Activated CD4-positive, CD25-positive, alpha-beta regulatory T cell treated with anti-CD3 and anti-CD28 coated beads, Interleukin-2, amount 50 U/mL, for 24 hours (primary cell): ENCODE measurements around the gene RCOR1.
"Not testable (repeated sequence)": the region's sequence is repeated elsewhere in the genome, so short reads cannot be mapped to it uniquely, and the experiment has no call there.

ENCODE experiments used
- ATAC-seq, 2 donors: fragments of 150-1000 bp; cut with Tn5 transposase; one replicate each; pipeline ENCODE4 v1.10.0; 2021; ENCODE audit warnings: mild to moderate bottlenecking in 1 of 2, moderate library complexity in 1 of 2

The RCOR1 gene

DNA sequence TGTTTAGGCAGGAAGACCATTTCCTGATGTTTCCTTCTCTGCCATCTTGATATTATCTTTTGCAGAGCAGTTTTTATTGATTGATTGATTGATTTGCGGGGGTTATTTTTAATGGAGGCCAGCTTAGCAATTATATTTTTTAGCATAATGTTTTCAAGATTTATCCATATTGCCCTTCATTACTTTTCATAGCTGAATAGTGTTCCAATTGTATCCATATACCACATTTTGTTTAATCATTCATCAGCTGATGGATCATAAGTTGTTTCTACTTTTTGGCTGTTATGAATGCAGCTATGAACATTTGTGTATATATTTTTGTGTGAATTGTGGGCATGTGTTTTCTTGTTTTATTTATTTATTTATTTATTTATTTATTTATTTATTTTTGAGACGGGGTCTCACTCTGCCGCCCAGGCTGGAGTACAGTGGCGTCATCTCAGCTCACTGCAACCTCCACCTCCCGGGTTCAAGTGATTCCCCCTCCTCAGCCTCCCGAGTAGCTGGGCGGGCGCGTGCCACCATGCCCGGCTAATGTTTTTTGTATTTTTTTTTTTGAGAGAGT, 20.9 kb upstream of the RCOR1 start:
- ATAC-seq = no peak

- ATAC-seq = peak; percentile 46 to 48
These were observed 19.3 kb upstream of the RCOR1 start for GRCh38 chr14:102573161-102573560.

- peak in 1 of 2 donors; percentile 10 for ATAC-seq
These were observed 18.8 kb upstream of the RCOR1 start for GRCh38 chr14:102573591-102574046.

DNA sequence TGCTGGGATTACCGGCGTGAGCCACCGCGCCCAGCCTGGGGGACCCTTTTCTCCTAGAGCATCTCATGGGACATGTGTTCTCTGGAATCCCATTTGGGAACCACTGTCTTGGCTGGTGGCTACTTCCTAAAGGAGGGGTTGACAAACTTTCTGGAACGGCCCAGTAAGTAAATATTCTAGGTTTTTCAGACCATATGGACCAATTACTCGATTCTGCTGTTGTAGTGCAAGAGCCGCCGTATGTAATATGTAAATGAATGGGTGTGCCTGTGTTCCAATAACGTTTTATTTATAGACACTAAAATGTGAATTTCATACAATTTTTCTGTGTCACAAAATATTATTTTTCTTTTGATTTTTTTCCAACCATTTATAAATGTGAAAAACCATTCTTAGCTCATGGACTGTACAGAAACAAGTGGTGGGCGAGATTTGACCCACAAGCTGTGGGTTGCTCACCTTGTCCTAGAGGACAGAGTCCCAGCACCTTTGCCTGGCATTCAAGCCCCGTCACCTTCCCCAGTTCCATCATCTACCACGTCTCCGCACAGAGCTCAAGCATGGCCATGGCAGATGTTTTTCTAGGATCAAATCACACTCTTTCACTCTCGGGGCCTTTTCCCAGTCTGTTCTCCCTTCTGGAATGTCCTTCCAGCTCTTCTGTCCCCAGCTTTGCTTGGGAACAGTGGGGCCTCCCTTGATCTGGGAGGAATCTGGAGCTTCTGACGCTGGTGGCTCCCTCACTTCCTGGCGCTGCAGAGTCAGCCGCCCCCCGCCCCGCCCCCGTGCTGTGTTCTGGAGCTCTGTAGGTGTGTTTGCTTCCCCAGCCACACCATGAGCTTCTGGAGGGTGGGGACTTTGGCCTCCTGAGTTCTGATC, 17.9 kb upstream of the RCOR1 start:
- ATAC-seq = no peak

DNA sequence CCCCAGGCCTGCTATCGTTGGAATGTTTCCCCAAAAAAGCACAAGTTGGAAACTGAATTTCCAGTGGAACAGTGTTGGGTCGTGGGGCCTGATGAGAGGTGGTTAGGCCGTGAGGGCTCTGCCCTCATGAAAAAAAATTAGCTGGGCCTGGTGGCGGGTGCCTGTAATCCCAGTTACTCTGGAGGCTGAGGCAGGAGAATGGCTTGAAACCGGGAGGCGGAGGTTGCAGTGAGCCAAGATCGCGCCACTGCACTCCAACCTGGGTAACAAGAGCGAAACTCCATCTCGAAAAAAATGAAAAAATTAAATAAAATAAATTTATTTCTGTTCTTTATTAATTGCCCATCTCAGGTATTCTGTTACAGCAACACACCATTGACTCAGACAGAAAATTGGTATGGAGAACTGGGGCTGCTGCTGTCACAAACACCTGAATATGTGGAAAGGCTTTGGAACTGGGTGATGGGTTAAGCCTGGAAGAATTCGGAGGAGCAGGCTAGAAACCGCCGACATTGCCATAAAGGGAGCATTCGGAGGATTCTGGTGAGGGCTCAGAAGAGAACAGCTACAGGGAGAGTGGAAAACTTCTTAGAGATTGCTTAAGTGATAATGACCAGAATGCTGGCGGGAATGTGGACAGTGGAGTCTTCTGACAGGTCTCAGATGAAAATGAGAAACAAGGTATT, 17.1 kb upstream of the RCOR1 start:
- no peak for ATAC-seq

DNA sequence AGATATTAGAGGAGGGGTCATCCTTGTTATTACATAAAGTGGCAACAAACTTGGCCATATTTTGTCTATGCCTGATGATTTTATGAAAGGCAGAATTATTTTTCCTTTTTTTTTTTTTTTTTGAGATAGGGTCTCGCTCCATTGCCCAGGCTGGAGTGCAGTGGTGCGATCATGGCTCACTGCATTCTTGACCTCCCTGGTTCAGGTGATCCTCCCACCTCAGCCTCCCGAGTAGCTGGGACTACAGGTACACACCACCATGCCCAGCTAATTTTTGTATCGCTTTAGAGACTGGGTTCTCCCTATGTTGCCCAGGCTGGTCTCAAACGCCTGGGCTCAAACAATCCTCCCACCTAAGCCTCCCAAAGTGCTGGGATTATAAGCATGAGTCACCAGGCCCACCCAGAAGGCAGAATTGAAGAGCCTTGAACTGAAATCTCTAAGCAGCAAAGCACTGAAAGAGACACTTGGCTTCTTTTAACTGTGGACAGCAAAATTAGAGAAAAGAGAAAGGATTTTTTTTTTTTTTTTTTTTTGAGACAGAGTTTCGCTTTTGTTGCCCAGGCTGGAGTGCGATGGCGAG, 16.5 kb upstream of the RCOR1 start:
- ATAC-seq = not testable (repeated sequence)

GRCh38 chr14:102578821-102579220, 13.6 kb upstream of the RCOR1 start:
- ATAC-seq = no peak

DNA sequence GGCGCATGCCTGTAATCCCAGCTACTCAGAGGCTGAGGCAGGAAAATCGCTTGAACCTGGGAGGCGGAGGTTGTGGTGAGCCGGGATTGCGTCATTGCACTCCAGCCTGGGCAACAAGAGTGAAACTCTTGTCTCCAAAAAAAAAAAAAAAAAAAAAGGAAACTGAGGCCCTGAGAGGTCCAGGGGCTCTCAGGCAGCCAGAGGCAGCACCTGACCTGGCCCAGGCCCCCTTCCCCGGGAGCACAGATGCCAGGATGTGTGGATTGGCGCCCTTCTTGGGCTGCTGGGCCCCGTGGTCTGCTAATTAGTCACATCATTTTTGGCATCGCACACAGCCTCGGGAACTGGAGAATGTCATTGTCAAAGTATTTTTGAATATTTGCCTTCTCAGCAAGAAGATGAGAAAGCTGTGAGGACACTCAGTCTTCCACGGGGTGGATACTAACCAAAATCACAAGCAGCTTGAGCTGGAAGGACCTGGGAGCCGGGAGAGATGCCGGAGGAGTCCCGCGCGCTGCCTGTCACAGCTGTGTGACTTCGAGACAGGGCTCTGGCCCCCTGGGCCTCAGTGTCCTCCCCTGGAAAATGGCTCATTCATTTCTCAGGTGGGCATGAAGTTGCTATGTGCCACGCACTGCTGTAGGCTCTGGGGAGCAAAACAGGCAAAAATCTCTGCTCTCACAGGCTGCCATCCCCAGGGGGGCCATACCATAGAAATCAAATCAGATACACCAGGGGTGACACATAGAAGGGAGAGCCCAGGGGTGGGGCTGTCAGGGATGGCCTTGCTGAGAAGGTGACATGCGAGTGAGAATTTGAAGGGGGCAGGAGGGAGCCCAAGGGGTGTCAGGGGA, 12.5 kb upstream of the RCOR1 start:
- no peak for ATAC-seq

DNA sequence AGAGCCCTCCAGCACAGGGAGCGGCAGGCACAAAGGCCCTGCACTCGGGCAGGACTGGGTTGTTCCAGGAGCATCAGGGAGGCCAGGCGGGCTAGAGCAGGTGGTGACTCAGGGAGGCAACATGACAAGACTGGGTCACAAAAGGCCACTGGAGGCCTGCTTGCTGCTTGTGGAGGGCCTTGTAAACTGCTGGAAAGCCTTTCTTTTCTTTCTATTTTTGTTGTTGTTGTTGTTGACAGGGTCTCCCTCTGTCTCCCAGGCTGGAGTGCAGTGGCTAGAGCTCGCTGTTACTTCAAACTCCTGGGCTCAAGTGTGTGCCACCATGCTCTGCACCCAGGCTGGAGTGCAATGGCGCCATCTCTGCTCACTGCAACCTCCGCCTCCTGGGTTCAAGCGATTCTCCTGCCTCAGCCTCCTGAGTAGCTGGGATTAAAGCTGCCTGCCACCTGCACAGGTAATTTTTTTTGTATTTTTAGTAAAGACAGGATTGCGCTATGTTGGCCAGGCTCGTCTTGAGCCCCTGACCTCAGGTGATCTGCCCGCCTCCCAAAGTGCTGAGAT, 11.8 kb upstream of the RCOR1 start:
- ATAC-seq = no peak

DNA sequence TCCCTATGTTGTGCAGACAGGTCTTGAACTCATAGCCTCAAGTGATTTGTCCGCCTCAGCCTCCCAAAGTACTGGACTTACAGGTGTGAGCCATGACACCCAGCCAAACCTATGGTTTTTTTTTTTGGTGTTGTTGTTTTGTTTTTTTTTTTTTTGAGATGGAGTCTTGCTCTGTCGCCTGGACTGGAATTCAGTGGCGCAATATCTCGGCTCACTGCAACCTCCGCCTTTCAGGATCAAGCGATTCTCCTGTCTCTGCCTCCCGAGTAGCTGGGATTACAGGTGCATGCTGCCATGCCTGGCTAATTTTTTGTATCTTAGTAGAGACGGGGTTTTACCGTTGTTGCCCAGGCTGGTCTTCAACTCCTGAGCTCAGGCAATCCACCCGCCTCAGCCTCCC, 11.3 kb upstream of the RCOR1 start:
- ATAC-seq = no peak

DNA sequence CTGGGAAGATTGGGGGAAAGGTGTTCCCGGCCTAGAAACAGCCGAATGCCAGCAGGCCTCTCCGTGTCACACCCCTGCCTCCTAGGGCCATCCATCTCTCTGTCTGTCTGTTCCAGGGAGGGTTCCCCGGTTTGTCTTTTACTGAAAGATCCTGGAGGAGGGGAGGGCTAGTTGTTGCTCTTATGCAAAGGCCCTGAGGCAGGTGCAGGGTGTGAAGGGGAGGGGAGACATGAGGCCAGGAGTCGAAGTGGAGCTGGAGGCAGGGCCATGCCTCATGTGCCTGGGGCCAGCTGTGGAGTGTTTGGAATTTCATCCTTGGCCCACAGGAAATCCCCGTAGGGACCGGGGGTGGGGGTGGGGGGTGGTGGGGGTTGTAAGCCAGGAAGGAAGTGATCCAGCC, 8.7 kb upstream of the RCOR1 start:
- no peak for ATAC-seq

DNA sequence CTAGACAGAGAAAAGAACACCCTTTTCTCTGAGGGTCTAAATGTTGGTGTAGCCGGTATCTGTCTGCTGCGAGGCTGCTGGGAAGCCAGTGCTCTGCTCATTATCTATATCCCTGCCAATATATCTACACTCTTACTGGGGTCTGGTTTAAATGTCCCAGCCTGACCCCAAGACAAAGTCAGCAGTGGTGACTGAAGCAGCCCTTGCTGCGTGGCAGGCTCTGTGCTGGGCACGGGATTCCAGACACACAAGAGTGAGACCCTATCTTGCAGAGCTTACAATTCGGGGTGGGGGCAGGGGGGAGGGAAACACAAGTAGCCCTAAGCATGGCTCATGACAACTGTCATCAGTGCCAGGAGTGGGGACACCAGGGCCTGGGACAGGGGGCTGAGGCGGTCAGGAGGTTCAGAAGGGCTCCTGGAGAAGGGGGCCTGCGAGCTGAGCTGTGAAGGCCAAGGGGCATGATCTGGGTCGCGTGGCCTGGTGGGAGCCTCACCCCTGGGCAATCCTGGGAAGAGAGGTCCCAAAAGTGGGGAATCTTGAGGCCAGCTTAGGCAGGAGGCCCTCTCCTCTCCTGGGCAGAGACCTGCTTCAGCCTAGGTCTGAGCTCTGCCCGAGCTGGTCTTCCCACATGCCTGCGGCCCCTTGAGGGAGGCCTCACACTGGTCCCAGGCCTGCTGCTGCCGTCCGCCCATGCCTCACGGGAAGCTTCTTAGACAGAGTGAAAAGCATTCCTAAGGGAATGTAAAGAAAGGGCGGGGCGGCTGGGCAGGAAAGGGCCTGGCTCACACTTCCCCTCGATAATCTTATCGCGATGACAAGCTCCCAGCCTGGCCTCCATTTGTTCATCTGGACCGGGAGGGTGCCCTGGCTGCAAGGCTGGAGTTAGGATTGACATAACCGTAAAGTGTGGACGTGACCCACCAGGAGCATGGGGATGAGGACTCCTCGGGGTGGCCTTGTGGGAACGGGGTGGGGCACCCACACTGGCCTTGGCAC, 7.3 kb upstream of the RCOR1 start:
- ATAC-seq = no peak

DNA sequence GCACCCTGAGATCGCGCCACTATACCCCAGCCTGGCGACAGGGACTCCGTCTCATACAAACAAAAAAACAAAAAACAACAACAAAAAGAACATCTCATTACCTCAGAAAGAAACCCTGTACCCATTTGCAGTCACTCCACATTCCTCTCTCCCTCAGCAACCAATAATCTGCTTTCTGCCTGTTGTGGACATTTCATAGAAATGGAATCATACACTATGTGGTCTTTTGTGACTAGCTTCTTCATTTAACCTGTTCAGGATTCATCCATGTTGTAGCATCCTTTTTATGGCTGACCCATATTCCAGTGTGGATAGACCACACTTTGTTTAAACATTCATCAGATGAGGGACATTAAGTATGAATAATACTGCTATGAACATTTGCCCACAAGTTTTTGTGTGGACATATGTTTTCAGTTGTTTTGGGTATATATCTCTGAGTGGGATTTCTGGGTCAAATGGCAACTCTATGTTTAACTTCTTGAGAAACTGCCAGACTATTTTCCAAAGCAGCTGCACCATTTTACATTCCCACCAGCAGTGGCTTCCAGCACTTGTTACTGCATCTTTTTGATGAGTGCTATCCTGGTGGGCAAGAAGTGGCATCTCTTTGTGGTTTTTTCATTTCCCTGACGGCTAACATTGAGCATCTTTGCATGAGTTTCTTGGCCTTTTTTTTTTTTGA, 5.9 kb upstream of the RCOR1 start:
- no peak for ATAC-seq

GRCh38 chr14:102588821-102589220, 3.6 kb upstream of the RCOR1 start:
- no peak for ATAC-seq

- no peak for ATAC-seq
These were observed 2.6 kb upstream of the RCOR1 start for GRCh38 chr14:102589761-102590290.

DNA sequence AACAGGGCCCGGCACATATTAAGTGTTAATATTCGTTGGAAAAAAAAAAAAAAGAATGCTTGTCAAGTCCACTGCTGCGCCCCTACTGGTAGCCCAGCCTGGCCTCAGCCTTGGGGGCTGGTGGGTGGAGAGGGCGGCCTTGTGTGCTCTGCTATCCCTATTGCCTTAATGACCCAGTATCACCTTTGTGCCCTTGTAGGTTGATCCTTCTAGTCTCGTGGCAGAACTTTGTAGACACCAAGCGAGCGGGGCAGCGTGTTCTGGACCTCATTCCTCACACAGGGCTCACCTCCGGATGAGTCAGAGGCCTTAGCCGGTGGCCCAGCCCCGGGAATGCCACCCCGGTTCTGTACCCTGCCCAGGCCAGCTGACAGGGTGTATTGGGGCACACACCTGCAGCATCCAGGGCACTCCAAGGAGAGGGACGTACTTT, 1.8 kb upstream of the RCOR1 start:
- no peak for ATAC-seq

DNA sequence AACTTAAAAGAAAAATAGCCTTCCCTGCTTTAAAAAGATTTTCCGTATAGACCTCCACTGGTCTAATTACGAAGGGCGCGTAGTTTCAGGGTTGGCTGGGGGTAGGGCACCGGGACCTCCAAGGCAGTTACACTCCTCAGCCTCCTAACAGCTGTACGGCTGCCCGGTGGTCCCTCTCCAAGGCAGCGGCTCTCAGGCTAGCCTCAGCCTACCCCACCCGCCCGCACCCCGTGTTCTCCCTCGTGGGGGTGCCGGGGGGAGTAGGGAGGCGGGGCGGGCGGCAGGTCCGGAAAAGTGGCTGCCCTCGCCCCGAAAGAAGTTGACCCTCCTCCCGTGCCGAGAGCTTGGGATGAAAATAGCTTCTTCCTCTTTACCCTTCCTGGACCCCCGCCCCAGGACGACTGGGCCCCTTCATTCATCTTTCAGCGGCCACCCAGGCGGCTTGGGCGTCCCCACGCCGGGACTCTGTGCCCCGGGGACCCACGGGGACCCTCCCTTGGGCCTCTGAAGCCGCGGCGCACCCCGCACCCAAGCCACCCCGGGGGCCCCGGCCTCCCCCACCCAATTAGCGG, 991 bp upstream of the RCOR1 start:
- peak in 1 of 2 donors; percentile 2 for ATAC-seq

- peak; percentile 3 for ATAC-seq
These were observed 263 bp downstream of the RCOR1 start for GRCh38 chr14:102592763-102593060.

DNA sequence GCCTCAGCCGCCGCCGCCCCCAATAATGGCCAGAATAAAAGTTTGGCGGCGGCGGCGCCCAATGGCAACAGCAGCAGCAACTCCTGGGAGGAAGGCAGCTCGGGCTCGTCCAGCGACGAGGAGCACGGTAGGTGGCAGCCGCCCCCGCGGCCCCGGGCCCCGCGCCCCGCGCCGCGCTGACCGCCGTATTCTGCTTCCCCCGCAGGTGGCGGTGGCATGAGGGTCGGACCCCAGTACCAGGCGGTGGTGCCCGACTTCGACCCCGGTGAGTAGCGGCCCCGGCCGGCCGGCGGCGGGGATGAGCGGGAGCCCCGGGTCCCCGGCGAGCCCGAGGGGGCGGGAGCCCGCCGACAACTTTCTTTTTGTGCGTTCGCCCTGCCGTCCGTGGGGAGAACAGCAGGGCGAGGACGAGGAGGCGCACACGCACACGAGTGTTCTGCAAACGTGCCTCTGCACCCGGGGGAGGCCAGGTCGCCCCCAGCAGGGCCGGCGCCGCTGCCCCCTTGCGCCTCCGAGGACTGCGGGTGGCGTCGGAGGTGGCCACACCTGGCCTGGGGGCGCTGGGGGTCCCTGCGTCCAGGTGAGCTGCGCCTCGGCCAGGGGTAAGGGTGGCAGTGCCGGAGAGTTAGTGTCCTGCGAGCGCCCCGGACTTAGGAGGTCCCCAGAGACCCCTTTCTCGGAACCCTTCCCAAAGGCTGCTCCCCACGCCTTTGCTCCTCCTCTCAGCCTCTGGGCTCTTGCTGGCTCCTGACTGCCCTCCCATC, 794 bp downstream of the RCOR1 start:
- peak; percentile 8 to 14 for ATAC-seq
